Right lobe of liver (tissue), 4 donors: ENCODE results near the gene PTCH2.

Source experiments
- POLR2A ChIP-seq: fragments of 450-650 bp; IDR thresholded peaks from one replicate; pipeline ENCODE4 v1.6.1; 2017; ENCODE audit warnings: antibody characterized with exemption, mild to moderate bottlenecking
- TF ChIP-seq, protein P1 (sequence below), 4 donors: fragments of 200-600 bp in 3 of 4; fragments of 450-650 bp in 1 of 4; IDR thresholded peaks; one replicate each; pipeline versions ENCODE4 v1.5.1 to v1.8.0; 2016 to 2022; ENCODE audit warnings: antibody characterized with exemption in 4 of 4, mild to moderate bottlenecking in 2 of 4
- donor health status: DM: no; HTN: no; CAD: no.
- donor health status: DM: no; HTN: no; CAD: no.
- donor health status: DM: no; HTN: yes; CAD: no.

DNA sequence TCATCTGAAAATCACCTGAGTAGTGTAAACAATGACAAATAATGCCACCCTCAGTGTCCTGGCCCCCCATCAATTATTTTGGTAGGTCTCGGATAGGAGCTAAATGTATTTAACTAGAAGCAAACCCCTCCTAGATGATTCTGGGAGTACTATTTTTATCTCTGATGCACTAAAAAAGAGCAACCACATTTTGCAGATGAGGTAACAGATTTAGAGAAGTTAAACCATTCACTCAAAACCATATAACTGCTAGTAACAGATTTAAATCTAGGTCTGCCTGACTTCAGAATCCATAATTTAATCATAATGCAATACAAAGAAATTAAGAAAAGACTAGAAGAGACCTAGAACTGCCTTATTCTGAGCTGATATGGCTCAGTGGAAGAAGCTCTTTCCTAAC lies 17.3 kb upstream of the PTCH2 start:
- TF ChIP-seq, protein P1, sequence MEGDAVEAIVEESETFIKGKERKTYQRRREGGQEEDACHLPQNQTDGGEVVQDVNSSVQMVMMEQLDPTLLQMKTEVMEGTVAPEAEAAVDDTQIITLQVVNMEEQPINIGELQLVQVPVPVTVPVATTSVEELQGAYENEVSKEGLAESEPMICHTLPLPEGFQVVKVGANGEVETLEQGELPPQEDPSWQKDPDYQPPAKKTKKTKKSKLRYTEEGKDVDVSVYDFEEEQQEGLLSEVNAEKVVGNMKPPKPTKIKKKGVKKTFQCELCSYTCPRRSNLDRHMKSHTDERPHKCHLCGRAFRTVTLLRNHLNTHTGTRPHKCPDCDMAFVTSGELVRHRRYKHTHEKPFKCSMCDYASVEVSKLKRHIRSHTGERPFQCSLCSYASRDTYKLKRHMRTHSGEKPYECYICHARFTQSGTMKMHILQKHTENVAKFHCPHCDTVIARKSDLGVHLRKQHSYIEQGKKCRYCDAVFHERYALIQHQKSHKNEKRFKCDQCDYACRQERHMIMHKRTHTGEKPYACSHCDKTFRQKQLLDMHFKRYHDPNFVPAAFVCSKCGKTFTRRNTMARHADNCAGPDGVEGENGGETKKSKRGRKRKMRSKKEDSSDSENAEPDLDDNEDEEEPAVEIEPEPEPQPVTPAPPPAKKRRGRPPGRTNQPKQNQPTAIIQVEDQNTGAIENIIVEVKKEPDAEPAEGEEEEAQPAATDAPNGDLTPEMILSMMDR (IDR thresholded peaks at IDR 0.05): no peak
- no peak for TF ChIP-seq POLR2A
